HepG2 (cell line): Measurements from ENCODE around the gene CDH13. TPM values are rescaled to one million over a fixed set of nuclear protein-coding genes. Genes with fewer than 3 reads are reported as not detected.

ENCODE experiments used
- ATAC-seq: fragments of 200-7000 bp; cut with Tn5 transposase; 3 replicates; pipeline ENCODE4 v1.9.1; 2020; ENCODE audit warnings: mild to moderate bottlenecking, moderate library complexity
- BruUV-seq: library from RNA; stranded (reverse); fragments of 400-500 nt; replicated peaks from 2 replicates; lab custom pipeline; 2021; lab: Mats Ljungman, UMichigan
- CTCF ChIA-PET: fragments of 300-600 bp; formaldehyde crosslinking; extraction: SDS; loops from one replicate; lab custom pipeline; 2021; ENCODE audit warnings: low total read pairs, inconsistent platforms, low intra/inter-chr PET ratio; lab: Yijun Ruan, JAX
- POLR2A ChIA-PET: fragments of 350-600 bp; sonication (Branson Sonifier 250); formaldehyde crosslinking; loops from one replicate; lab custom pipeline; 2020; ENCODE audit warnings: antibody characterized with exemption, inconsistent platforms; lab: Yijun Ruan, JAX
- DNase-seq: peaks from one replicate; pipeline ENCODE4 v3.0.0-alpha.2; 2015; ENCODE audit warnings: low spot score
- FAIRE-seq: peaks from 3 replicates; lab custom pipeline; 2011; peaks lifted over from hg19 to GRCh38; lab: Jason Lieb, UNC
- H2AFZ ChIP-seq: one replicate; pipeline ENCODE4 v1.6.1; 2011; ENCODE audit warnings: low read length, inconsistent platforms
- H3K27ac ChIP-seq: fragments of 300-600 bp; 3 replicates; pipeline ENCODE4 v1.8.0; 2011; ENCODE audit warnings: mixed run types, mild to moderate bottlenecking, mixed read lengths, low read length, inconsistent platforms; ENCODE audit not compliant: insufficient read depth; ENCODE audit errors: extremely low read length
- H3K27me3 ChIP-seq, 2 experiments: fragments of 200-600 bp in 1 of 2; 2 replicates in 1 of 2; 3 replicates in 1 of 2; pipeline versions ENCODE4 v1.6.0 to v1.8.0; 2011; ENCODE audit warnings: low read length in 2 of 2, mild to moderate bottlenecking in 2 of 2, moderate library complexity in 2 of 2, inconsistent platforms in 1 of 2; ENCODE audit not compliant: insufficient read depth in 2 of 2, control insufficient read depth in 1 of 2
- H3K36me3 ChIP-seq, 2 experiments: fragments of 200-600 bp in 1 of 2; replicated peaks in 1 of 2; 2 replicates in 1 of 2; 3 replicates in 1 of 2; pipeline versions ENCODE4 v1.5.1 to v1.8.0; 2011; ENCODE audit warnings: low read length in 2 of 2, inconsistent platforms in 1 of 2; ENCODE audit not compliant: insufficient read depth in 2 of 2, control insufficient read depth in 1 of 2
- H3K4me1 ChIP-seq: 2 replicates; pipeline ENCODE4 v1.5.1; 2012; ENCODE audit warnings: low read length, inconsistent platforms; ENCODE audit not compliant: insufficient read depth
- H3K4me2 ChIP-seq: 2 replicates; pipeline ENCODE4 v1.6.0; 2011; ENCODE audit warnings: low read depth, low read length, inconsistent platforms
- H3K4me3 ChIP-seq, 3 experiments: fragments of 200-600 bp in 1 of 3; sonication (generic), shearing (Covaris generic) in 1 of 3; replicated peaks in 1 of 3; 2 replicates each; pipeline ENCODE4 v1.5.1; 2011 to 2016; ENCODE audit warnings: low read length in 3 of 3, inconsistent platforms in 2 of 3, low read depth in 2 of 3, mild to moderate bottlenecking in 2 of 3, control low read depth in 1 of 3, mixed read lengths in 1 of 3; ENCODE audit not compliant: insufficient read depth in 1 of 3
- H3K79me2 ChIP-seq: one replicate; pipeline ENCODE4 v1.6.1; 2011; ENCODE audit warnings: low read length, inconsistent platforms; ENCODE audit not compliant: insufficient read depth
- H3K9ac ChIP-seq: 2 replicates; pipeline ENCODE4 v1.6.0; 2011; ENCODE audit warnings: mild to moderate bottlenecking, low read depth, low read length, inconsistent platforms; ENCODE audit not compliant: insufficient read depth
- H3K9me3 ChIP-seq: 2 replicates; pipeline ENCODE4 v1.5.1; 2012; ENCODE audit warnings: mild to moderate bottlenecking, low read length
- H4K20me1 ChIP-seq: 2 replicates; pipeline ENCODE4 v1.6.0; 2011; ENCODE audit warnings: inconsistent platforms, mild to moderate bottlenecking, low read length, moderate library complexity; ENCODE audit not compliant: insufficient read depth
- AKAP8 ChIP-seq: sonication (generic); formaldehyde crosslinking; IDR thresholded peaks from 2 replicates; pipeline ENCODE4 v1.5.1; 2020; ENCODE audit warnings: mild to moderate bottlenecking, missing genetic modification reagents
- DBP ChIP-seq: sonication (generic); formaldehyde crosslinking; IDR thresholded peaks from 2 replicates; pipeline ENCODE4 v1.4.0; 2020; ENCODE audit warnings: missing genetic modification reagents; ENCODE audit errors: not compliant biosample characterization
- EED ChIP-seq: sonication (generic); formaldehyde crosslinking; IDR thresholded peaks from 2 replicates; pipeline ENCODE4 v1.5.0; 2020; ENCODE audit warnings: mild to moderate bottlenecking, missing genetic modification reagents
- IKZF1 ChIP-seq: fragments of 450-650 bp; IDR thresholded peaks from 2 replicates; pipeline ENCODE4 v1.7.1; 2016
- MEIS2 ChIP-seq: sonication (generic); formaldehyde crosslinking; IDR thresholded peaks from 2 replicates; pipeline ENCODE4 v1.9.0; 2021; ENCODE audit warnings: mild to moderate bottlenecking, missing genetic modification reagents
- RAD21 ChIP-seq: fragments of 450-650 bp; formaldehyde crosslinking; IDR thresholded peaks from 2 replicates; pipeline ENCODE4 v1.5.0; 2020; ENCODE audit warnings: mild to moderate bottlenecking
- SP5 ChIP-seq: IDR thresholded peaks from 2 replicates; pipeline ENCODE4 v1.6.1; 2016; ENCODE audit warnings: low read depth, borderline replicate concordance
- USF2 ChIP-seq, 2 experiments: sonication (generic) in 1 of 2; formaldehyde crosslinking in 1 of 2; IDR thresholded peaks; 2 replicates each; pipeline versions ENCODE4 v1.5.1 to v1.6.1; 2011 to 2020; ENCODE audit warnings: borderline replicate concordance in 1 of 2, low read depth in 1 of 2, low read length in 1 of 2, mild to moderate bottlenecking in 1 of 2, missing genetic modification reagents in 1 of 2, moderate library complexity in 1 of 2
- ZFP36 ChIP-seq: fragments of 150-350 bp; IDR thresholded peaks from 2 replicates; pipeline ENCODE4 v1.6.1; 2018; ENCODE audit warnings: borderline replicate concordance, low read length, low read depth; ENCODE audit not compliant: partially characterized antibody
- ZNF496 ChIP-seq: sonication (generic); formaldehyde crosslinking; IDR thresholded peaks from 2 replicates; pipeline ENCODE4 v1.8.1; 2023; ENCODE audit warnings: mild to moderate bottlenecking, moderate library complexity, missing genetic modification reagents; ENCODE audit not compliant: insufficient replicate concordance
- ZNF512 ChIP-seq: sonication (generic); formaldehyde crosslinking; IDR thresholded peaks from 2 replicates; pipeline ENCODE4 v1.4.0; 2020; ENCODE audit warnings: mild to moderate bottlenecking, missing genetic modification reagents
- WGBS: methylation state at CpG from one replicate; pipeline ENCODE4 v1.1.6; 2017; ENCODE audit warnings: low lambda C conversion rate; 5-methylcytosine and 5-hydroxymethylcytosine counted together
- in situ Hi-C: cut with HindIII; loops from 2 replicates; pipeline ENCODE4 v1.10.0; 2017; ENCODE audit warnings: low pct_unique_long_range_greater_than_20kb; ENCODE audit not compliant: extremely low pct_ligation_motif_present
- intact Hi-C: fragments of 100-400 bp; cut with micrococcal nuclease; formaldehyde crosslinking; loops from one replicate; pipeline ENCODE4 v1.10.0; 2022; ENCODE audit not compliant: unreplicated experiment
- polyA plus RNA-seq, 8 experiments: library from polyadenylated mRNA; depleted of rRNA in 3 of 8; stranded (reverse) in 7 of 8; unstranded in 1 of 8; fragments of >200 nt; fragmentation: Illumina TruSeq in 4 of 8; extraction: Trizol in 4 of 8; gene quantifications; 2 replicates each; pipeline versions ENCODE4 v1.2.1 to v1.2.3, GENCODE V29; 2011 to 2016; ENCODE audit warnings: low read depth in 4 of 8, missing spikeins in 1 of 8, mixed read lengths in 1 of 8; ENCODE audit not compliant: insufficient read depth in 1 of 8
- total RNA-seq, 5 experiments: library from RNA; depleted of rRNA; stranded (reverse); fragments of >200 nt; fragmentation: Illumina TruSeq; extraction: Trizol; gene quantifications; 2 replicates each; pipeline ENCODE4 v1.2.3, GENCODE V29; 2016; ENCODE audit warnings: low read depth in 1 of 5

CDH13 gene
- total and polyA plus RNA-seq, 2 of the 13 experiments (the other 11 are each of a cell fraction or from before 2014, with no cell fraction given) = not detected

GRCh38 chr16:83530293-83530692 lies 903.5 kb downstream of the CDH13 start:
- in situ Hi-C loops (no loop called here), intact Hi-C loops (no loop called here)
- H3K4me2 ChIP-seq = no peak overlapping the region
- FAIRE-seq (no peak), DNase-seq (no peak), ATAC-seq (no peak)
- POLR2A ChIA-PET = no interaction called here
- CTCF ChIA-PET = no interaction called here
- H3K27me3 ChIP-seq = peaks cover 7% of the 10 kb centered on the region in 2 experiments; a peak in 2 of 5 replicates
- no peak overlapping the region for H3K27ac ChIP-seq
- H3K4me1 ChIP-seq = no peaks in the 10 kb centered on the region
- 2% methylated on average over 3 of the region's 3 CpGs for WGBS
- no peak overlapping the region for H3K4me3 ChIP-seq
- no peaks in the 10 kb centered on the region for H3K36me3 ChIP-seq
- H3K79me2 ChIP-seq = no peaks in the 10 kb centered on the region
- H2AFZ ChIP-seq = no peak overlapping the region
- H4K20me1 ChIP-seq = no peaks in the 10 kb centered on the region
- no peaks in the 10 kb centered on the region for H3K9me3 ChIP-seq
- no TSS peak for BruUV-seq
- TF ChIP-seq SP5 (CRISPR knock-in tag) = no peak
- no peak for TF ChIP-seq ZNF512 (CRISPR knock-in tag)
- no peak for TF ChIP-seq USF2 (IDR thresholded peaks at IDR 0.05; ENCODE audit: low read depth, low read length)
- TF ChIP-seq USF2 (CRISPR knock-in tag; IDR thresholded peaks at IDR 0.05; ENCODE audit: borderline replicate concordance) = no peak
- TF ChIP-seq RAD21 (CRISPR knock-in tag) = no peak
- TF ChIP-seq DBP (CRISPR knock-in tag) = no peak
- no peak for TF ChIP-seq ZNF496 (CRISPR knock-in tag)
- TF ChIP-seq EED (CRISPR knock-in tag) = no peak
- TF ChIP-seq IKZF1 = no peak
- TF ChIP-seq MEIS2 (CRISPR knock-in tag) = no peak
- TF ChIP-seq AKAP8 = no peak
- TF ChIP-seq ZFP36 = no peak
- no peak overlapping the region for H3K9ac ChIP-seq
